ENCODE data around the gene MITF. TPM values are rescaled to one million over a fixed set of nuclear protein-coding genes. Genes with fewer than 3 reads are reported as not detected.

Gene MITF
- polyA plus RNA-seq, 1 donor: 40.7 TPM

- DNase-seq: no peak
Observed at GRCh38 chr3:69838217-69838616, 99.0 kb downstream of the MITF start.

GRCh38 chr3:69838696-69839515, 99.6 kb downstream of the MITF start:
- no peak for DNase-seq

- DNase-seq: no peak
Observed at GRCh38 chr3:69842351-69842750, 103.1 kb downstream of the MITF start.

GRCh38 chr3:69842789-69843188, 103.5 kb downstream of the MITF start:
- no peak for DNase-seq

- no peak for DNase-seq
Observed at GRCh38 chr3:69844706-69845105, 105.4 kb downstream of the MITF start.

- no peak for DNase-seq
Observed at GRCh38 chr3:69847303-69847702, 108.0 kb downstream of the MITF start.

- DNase-seq: no peak
Observed at GRCh38 chr3:69848113-69848512, 108.8 kb downstream of the MITF start.

- no peak for DNase-seq
Observed at GRCh38 chr3:69850849-69851248, 111.6 kb downstream of the MITF start.

- DNase-seq: no peak
Observed at GRCh38 chr3:69853027-69853426, 113.8 kb downstream of the MITF start.

GRCh38 chr3:69855436-69856162, 116.3 kb downstream of the MITF start:
- DNase-seq: no peak

- no peak for DNase-seq
Observed at GRCh38 chr3:69856965-69857705, 117.9 kb downstream of the MITF start.

GRCh38 chr3:69861556-69861955, 122.3 kb downstream of the MITF start:
- DNase-seq: no peak

- DNase-seq: no peak
Observed at GRCh38 chr3:69864141-69864540, 124.9 kb downstream of the MITF start.

- no peak for DNase-seq
Observed at GRCh38 chr3:69864766-69865165, 125.5 kb downstream of the MITF start.

GRCh38 chr3:69865925-69866679, 126.8 kb downstream of the MITF start:
- DNase-seq: peak; percentile 46

GRCh38 chr3:69866988-69867720, 127.9 kb downstream of the MITF start:
- DNase-seq: no peak

GRCh38 chr3:69867941-69868505, 128.8 kb downstream of the MITF start:
- DNase-seq: no peak

- no peak for DNase-seq
Observed at GRCh38 chr3:69868841-69869420, 129.7 kb downstream of the MITF start.

- DNase-seq: no peak
Observed at GRCh38 chr3:69869643-69870042, 130.4 kb downstream of the MITF start.

- DNase-seq: peak; percentile 36
Observed at GRCh38 chr3:69871251-69871650, 132.0 kb downstream of the MITF start.

- no peak for DNase-seq
Observed at GRCh38 chr3:69871868-69872267, 132.6 kb downstream of the MITF start.
